Lung microvascular endothelial cell (primary cell): ENCODE results near the gene PCSK4. TPM values are rescaled to one million over a fixed set of nuclear protein-coding genes. Genes with fewer than 3 reads are reported as not detected.

Source experiments
- DNase-seq, 2 donors: peaks; one replicate each; pipeline versions ENCODE4 v3.0.0 to v3.0.0-alpha.2; 2010; ENCODE audit warnings: low read depth in 2 of 2
- total RNA-seq: library from RNA; depleted of rRNA; stranded (reverse); fragments of >200 nt; gene quantifications from 2 replicates; pipeline ENCODE4 v1.2.1, GENCODE V29; 2014

The PCSK4 gene
- total RNA-seq, 1 donor from 2014 or later: 0.60 TPM

DNA sequence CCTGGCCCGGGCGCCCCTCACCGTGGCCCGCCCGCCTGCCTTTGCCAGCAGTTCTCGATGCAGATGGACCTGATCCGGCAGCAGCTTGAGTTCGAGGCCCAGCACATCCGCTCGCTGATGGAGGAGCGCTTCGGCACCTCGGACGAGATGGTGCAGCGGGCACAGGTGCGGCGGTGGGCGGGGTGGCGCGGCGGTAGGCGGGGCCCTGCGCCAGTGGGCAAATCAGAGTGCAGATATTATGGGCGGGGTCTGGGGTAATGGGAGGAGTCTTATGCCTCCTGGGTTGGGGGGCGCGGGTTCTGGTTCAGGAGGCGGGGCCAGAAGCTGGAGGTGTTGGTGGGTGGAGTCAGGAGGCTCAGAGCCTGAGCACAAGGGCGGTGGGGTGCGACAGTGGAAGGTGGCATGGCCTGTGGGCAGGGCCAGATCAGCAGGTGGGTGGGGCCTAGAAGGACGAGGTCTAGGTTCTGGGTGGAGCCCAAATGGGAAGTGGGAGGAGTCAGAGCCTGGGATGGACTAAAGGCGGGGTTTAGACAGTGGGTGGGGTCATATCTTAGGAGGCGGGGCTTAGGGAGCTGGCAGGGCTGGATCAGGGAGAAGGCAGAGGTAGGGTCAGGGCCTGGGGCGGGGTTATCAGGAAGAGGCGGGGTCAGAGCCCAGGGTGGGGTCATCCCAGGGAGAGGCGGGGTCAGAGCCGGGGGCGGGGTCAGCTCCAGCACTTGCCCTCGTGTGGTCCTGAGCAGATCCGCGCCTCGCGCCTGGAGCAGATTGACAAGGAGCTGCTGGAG lies 34.6 kb downstream of the PCSK4 start:
- DNase-seq: peak; percentile 60 to 62

DNA sequence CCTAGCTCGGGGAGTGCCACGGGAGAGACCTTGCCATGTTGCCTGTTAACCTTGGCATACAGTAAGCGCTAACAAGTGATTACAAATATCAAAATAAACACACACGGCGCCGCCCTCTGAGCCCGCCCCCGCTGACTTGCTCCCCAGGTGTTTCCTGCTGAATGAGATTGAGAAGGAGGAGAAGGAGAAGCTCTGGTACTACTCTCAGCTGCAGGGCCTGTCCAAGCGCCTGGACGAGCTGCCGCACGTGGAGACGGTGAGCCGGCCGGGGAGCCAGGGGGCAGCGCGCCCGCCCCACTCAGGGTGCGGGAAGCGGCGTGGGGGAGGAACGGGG lies 35.2 kb downstream of the PCSK4 start:
- DNase-seq: peak in 1 of 2 donors; percentile 75

DNA sequence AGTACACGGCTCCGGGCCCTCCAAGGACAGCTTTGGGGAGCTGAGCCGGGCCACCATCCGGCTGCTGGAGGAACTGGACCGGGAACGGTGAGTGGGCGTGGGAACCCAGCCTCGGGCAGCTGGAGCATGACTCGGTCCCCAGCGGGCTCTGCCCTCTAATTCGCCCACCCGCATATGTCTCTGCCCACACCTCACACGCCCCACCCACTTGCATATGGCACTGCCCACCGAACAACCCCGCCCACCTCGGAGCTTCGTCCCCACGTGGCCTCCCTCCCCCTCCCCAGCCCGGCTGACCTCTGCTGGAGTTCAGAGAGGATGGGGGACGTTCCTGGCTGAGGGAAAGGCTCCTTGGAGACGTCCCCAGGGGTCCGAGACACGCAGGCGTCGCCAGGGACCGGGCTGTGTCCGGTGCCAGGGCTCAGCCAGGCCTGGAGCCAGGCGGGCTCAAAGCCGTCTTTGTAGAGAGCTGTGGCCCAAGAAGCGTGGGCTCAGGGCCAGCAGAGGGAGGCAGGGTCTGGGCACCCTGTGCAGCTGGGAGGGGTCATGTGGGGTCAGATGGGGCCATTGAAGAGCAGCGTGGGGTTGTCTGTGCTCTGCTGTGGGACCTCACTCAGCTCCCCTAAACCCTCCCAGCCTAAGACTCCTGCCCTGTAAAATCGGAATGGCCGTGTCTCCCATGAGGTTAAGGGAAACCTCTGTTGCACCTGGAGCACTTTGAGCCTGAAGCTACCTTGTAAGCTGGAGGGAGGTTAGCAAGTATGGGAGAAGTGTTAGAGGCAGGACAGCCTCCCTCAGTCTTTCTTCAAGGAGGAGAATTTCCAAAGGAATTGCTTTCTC lies 36.4 kb downstream of the PCSK4 start:
- DNase-seq: no peak

DNA sequence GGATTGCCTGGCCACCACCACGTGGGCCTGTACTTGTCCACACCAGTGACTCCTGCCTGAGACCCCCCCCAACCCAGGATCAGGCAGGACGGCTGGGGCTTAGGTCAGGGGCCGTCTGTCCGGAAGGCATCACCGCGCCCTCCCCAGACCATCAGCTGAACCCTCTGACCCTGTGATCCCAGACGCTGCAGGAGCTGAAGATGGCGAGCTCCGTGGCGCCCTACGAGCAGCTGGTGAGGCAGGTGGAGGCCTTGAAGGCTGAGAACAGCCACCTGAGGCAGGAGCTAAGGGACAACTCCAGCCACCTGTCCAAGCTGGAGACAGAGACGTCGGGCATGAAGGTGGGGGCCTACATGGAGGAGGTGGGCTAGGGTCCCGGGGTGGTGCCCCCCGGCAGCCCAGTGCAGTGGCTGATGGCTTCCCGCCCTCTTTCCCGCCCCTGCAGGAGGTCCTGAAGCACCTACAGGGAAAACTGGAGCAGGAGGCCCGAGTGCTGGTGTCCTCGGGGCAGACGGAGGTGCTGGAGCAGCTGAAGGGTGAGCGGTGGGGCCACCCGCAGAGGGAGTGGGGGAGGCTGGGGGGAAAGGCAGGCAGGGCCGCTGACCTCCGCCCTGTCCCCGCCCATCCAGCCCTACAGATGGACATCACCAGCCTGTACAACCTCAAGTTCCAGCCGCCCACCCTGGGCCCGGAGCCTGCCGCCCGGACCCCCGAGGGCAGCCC lies 37.2 kb downstream of the PCSK4 start:
- DNase-seq: no peak

DNA sequence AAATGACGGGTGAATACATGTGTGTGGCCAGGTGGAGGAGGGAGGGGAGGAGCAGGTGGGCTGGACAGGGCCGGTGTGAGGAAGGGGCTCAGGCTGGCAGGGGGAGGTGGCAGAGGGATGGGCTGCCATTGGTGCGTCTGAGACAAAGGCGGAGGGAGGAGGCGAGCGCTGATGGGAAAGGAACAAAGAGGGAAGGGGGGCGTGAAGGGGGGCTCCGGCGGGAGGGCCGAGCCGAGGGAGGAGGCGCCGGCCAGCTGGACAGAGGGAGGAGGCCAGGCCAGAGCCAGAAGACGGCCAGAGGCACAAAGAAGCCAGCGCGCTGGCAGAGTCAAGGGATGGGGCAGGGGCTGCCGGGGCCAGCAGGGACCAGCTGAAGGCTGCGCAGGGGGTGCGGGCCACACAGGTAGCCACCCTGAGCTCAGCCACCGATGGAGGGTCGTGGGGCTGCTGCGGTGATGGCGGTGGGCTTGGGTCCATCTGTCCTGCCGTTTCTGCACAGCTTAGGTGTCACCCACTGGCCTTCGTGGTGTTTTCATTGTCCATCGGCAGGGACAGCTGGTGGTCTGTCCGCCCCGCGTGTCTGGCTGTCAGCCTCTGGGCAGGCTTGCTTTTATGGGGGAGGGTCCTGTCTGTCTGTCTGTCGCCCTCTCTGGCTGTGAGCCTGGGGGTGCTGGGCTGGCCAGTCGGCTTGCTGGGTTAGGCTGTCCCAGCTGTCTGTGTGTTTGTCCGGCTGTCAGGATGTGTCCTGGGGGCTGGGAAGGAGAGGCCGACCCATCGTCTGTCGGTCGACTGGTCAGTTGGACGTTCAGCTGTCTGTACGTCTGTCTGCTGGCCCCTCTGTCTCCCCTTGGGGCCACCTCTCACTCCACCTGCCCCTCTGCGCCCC lies 38.0 kb downstream of the PCSK4 start:
- DNase-seq: no peak

DNA sequence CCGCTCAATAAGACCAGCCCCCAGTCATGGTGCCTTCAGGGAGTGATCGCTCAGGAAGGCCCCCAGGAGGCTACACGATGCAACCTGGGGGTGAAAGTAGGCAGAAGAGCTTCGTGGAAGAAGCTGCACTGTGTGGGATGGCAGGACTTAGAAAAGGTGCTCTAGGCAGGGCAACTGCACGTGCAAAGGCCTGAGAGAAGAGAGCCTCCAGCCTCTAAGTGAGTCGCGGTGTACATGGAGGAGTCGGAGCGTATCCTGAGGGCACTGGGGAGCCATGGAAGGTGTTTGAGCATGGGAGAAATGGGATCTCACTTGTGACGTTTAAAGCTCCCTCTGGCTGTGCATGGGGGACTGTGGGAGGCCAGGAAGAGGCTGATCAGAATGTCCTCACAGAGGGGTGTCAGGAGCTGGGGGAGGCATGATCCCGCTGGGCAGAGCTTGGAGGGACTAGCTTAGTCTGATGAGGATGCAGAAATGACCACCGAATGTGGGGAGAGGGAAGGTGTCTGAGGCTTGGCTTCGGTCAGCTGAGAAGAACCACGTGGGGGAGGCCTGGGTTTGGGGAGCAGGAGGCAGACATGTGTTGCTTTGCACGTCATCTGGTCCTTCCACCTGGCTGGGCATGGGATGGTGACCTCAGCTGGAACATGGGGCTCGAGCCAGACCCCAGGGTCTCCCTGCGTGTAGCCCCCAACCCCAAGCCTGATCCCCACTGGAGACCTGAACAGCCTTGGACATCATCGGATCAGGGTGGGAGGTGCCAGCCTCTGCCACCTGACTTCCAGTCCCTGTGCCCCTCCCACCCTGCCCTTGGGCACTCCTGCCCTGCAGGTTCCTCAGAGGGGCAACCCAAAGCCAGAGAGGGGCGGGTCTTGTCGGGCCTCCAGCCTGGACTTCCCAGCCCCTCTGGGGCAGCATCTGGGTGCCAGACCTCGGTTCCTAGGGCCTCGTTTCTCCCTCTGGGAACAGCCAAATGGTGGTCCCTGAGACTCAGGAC lies 39.1 kb downstream of the PCSK4 start:
- DNase-seq: no peak

DNA sequence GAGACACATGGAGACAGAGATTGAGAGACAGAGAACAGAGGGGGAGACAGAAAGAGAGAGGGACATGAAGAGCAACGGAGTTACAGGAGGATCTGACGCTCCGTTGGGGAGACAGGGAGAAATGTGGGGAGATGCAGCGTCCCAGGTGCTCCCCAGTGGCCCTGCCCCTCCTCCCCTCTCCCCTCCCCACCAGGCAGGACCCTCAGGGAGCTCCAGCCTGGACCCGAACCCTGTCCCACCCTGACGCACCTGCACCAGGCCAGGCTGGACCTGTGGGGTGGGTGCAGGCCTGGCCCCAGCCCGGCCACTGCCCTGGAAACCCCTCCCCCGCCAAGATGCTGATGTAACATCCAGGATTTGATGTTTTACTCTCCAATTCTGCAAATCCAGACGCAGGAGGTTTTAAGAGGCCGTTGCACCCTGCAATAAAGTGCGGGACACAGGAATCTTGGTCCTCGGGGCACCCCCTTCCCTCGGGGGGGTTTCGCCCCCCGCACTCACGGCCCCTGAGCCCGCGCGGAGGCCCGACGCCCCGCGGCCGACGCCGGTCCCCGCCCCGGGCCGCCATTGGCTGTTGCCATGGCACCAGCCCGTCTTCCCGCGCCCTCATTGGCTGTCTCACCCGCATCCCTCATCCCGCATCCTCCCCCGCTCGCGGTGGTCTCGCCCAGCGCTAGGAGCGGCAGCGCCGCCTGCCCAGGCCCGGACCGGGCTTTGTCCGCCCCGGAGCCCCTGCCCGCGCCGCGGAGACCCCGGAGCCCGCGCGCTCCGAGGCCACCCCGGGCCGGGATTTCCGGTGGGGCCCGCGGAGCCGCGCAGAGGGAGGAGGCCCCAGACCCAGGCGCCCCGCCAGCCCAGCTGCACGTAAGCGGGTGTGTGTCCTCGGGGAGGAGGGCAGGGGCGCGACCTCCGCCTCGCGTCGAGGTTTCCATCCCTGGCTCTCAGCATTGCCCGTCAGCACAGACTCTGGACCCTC lies 40.4 kb downstream of the PCSK4 start, which contains the start of gene APC2:
TSS of gene APC2 (plus strand) at position 655 of the 976 bp plus-strand sequence. CDS start 2,881 bp downstream, outside the sequence.
- peak in 1 of 2 donors; percentile 44 for DNase-seq

DNA sequence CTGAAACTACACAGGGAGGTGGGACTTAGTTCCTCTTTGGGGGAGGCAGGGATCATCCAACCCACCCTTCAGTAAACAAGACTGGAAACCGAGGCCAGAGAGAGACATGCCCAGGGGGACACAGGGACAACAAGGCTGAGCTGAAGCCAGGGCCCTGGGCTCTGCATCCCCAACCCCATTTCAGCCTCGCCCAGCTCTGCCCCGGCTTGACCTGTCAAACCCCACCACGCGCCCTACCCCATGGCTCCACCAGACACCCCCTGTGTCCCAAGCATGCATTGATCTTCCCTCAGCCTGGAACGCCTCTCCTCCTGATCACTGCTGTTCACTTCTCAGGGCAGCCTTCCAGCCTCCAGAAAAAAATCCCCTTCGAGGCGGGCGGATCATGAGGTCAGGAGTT lies 42.2 kb downstream of the PCSK4 start:
- DNase-seq: no peak

DNA sequence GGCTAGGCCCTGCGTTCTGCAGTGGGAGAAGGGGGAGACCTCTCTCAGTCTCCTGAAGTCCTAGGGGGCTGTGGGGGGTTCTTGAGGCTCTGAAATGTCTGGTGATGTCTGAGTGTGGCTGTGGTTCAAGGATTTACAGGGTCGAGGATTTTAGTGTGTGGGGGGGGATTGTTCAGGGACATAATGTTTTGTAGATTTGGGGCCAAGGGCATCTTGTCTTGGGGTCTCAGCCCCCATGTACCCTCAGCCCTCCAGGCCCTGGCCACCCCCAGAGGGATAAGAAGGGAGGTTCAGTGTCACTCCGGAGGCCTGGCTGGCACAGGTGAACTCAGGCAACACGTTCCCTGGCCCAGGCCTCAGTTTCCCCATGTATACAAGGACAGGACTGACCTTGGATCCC lies 42.6 kb downstream of the PCSK4 start:
- no peak for DNase-seq

DNA sequence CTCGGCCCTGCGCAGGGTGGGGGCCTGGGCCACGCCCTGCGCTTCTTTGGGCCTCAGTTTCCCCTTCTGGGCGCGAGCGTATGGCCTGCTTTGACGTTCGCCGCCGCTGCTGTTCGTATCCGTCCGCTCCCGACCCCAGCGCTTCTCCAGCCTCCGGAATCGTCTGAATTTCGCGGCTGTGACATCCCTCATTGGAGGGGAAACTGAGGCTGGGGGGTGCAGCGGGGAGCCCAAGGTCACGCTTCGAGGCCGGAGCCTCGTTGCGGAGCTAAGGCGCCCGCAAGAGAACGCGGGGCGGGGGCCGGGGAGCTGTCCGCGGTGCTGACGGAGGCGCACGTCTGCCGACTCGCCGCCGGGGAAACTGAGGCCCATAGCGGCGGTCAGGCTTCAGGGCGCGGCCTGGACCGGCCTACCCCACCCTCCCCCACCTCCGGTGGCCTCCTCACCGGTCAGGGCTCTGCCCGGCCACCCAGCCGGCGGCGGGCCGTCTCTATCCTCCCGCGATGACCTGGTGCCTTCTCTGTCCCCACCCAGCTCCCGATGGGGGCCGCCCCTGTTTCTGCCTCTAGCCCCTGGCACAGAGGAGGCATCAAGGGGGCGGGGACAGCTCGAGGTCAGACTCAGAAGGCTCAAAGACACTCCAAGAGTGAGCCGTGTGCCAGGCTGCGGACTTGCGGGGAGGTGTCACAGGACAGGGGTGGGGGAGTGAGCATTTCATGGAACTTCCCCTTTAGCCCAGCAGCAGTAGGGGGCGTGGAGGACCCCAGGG lies 43.3 kb downstream of the PCSK4 start:
- no peak for DNase-seq

DNA sequence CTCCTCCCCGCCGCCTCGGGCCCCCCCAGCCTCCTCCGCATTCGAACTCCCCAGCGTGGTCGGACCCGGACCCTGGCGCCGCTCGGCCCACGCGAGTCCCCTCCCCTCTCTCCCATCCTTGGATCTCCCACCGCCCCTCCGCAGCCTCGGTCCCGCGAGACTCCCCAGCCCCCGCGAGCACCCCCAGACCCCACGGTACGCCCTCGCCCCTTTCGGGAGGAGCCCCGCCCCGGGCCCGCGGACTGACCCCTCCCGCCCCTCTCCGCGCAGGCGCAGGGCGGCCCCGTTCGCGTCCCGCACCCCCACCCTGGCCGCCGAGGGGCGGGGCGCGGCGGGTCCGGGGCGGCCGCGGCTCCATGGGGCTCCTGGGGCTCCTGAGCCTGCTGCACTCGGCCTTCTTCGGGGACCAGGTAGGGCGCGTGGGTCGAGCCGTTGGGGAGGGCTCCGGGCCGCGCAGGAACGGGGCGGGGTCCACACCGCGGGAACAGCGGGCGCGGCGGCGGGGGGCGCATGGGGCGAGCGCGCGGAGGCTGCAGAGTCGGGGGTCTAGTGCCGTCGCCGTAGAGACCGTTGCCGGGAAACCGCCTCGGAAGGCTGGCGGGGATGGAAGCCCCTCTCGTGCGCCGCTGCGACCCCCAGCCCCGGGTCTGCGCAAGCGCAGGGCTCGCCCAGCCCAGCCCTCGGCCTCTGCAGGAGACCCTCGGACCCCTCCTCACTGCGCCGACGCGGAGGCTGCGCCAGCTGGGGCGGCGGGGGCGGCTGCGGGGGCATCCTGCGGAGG lies 44.0 kb downstream of the PCSK4 start:
- DNase-seq: no peak

DNA sequence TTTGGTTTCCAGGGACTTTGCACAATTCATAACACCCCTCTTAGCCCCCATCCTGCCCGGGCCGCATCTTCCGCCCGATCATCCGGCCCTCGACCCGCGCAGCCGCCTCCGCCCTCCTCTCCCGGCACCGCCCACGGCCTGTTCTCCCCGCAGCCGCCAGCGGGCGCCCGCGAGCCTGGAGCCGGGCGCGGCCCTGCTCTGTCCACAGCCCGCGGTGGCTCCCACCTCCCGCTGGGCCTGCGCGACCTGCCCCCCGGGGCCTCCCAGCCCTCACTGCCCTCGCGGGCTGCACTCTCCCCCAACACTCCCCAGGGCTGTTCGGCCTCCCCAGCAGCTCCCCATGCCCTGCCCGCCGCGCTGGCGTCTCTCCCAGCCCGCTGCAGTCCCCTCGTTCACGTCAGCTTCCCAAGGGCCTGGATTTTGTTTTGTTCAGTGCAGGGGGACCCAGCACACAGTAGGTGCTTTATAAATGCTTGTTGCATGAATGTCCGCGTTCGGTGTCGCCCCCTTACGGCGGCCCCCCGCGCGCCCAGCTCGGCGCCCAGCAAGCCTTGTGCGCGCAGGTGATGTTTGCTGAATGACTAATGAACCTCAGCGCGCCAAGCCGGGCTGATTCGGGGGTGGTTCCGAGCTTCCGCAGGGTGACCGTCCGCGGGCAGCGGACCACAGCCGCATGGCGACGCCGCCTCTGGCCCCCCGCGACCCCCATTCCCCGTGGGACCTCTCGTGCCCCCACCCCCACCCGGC lies 44.8 kb downstream of the PCSK4 start:
- DNase-seq: peak; percentile 39 to 60

DNA sequence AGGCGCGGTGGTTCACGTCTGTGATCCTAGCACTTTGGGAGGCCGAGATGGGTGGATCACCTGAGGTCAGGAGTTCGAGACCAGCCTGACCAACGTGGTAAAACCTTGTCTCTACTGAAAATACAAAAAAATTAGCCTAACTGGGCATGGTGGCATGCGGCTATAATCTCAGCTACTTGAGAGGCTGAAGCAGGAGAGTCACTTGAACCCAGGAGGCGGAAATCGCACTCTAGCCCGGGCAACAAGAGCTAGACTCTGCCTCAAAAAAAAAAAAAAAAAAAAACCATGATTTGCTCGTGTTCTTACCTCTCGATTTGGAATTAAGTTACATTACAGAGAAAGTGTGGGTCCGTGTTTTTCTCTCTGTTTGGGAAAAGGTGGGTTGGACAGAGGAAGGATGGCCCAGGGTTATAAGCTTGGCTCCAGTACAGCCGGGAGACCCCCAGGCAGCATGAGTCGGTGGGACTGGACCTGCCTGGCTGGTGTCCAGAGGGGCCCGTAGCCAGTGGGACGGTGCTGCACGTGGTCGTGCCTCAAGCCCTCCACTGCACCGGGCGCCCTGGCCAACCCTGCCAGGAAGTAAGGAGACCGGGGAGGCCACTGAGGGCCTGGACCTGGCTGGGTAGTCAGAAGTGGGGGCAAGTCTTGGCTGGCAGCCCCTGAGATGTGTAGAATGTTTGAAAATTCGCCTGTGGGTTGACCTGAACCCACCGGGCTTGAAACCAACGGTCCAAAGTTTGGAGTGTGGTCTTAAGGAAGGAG lies 48.3 kb downstream of the PCSK4 start:
- no peak for DNase-seq

DNA sequence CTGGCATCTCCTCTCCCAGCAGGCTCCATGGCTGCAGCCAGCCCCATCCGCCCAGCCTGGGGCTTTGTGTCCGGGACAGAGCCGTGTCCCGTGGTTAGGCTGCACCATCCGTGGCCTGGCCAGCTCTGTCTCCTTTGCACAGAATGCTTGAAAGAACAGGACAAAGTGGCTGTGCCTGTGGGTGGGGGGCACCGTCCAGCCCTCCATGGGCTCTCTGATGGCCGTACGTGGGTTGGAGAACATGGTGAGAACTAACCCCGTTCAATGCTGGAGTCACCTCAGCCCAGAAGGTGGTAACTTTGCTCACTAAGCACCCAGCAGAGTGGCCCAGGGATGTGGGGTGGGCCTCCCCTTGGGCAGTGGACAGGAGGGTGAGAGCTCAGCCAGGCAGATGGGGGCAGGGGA lies 49.1 kb downstream of the PCSK4 start:
- DNase-seq: no peak

DNA sequence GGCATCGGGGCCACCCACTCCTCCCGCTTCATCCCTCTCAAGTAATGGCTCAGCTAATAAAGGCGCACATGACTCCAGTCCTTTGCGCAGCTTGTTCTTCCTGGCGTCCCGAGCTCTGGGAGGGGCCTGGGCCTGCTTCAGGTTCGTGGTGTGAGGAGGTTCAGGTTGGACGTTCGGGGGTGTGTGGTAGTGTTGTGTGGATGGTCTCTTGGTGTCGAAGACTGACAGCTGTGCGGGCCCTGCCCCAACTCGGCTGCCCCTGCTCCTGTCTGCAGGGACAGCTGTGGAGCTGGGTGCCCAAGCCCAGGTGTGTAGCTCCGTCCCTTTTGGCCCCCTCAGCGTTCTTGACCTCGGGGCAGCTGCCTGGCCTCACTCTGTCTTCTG lies 49.7 kb downstream of the PCSK4 start:
- DNase-seq: no peak
